MM.1S (cell line): Measurements from ENCODE around the gene LTB4R.

Source experiments
- DNase-seq: peaks from one replicate; pipeline ENCODE4 v3.0.0-alpha.2; 2015
- H2AFZ ChIP-seq: fragments of 300-600 bp; sonication (generic); 2 replicates; pipeline ENCODE4 v1.6.0; 2016; ENCODE audit warnings: antibody characterized with exemption, low read length
- H3F3A ChIP-seq: fragments of 300-600 bp; sonication (generic); 2 replicates; pipeline ENCODE4 v1.6.1; 2016; ENCODE audit warnings: mild to moderate bottlenecking, antibody characterized with exemption, low read length, moderate library complexity, mixed read lengths; ENCODE audit not compliant: insufficient read depth
- H3K27ac ChIP-seq: fragments of 300-600 bp; sonication (generic); 2 replicates; pipeline ENCODE4 v1.5.1; 2016; ENCODE audit warnings: mild to moderate bottlenecking, low read length
- H3K27me3 ChIP-seq: fragments of 300-600 bp; sonication (generic); replicated peaks from 2 replicates; pipeline ENCODE4 v1.6.0; 2016; ENCODE audit warnings: low read length; ENCODE audit not compliant: insufficient read depth
- H3K36me3 ChIP-seq: fragments of 300-600 bp; sonication (generic); replicated peaks from 2 replicates; pipeline ENCODE4 v1.6.1; 2016; ENCODE audit warnings: mild to moderate bottlenecking, low read length, mixed read lengths; ENCODE audit not compliant: insufficient read depth
- H3K4me1 ChIP-seq: fragments of 300-600 bp; sonication (generic); 2 replicates; pipeline ENCODE4 v1.6.1; 2016; ENCODE audit warnings: low read length, mixed read lengths
- H3K4me2 ChIP-seq: fragments of 300-600 bp; sonication (generic); 2 replicates; pipeline ENCODE4 v1.6.0; 2016; ENCODE audit warnings: low read depth, low read length
- H3K4me3 ChIP-seq: fragments of 300-600 bp; sonication (generic); 2 replicates; pipeline ENCODE4 v1.5.1; 2016; ENCODE audit warnings: low read length, mixed read lengths
- H3K79me2 ChIP-seq: fragments of 300-600 bp; sonication (generic); 2 replicates; pipeline ENCODE4 v1.6.1; 2016; ENCODE audit warnings: mixed run types, low read length, mixed read lengths
- H3K9ac ChIP-seq: fragments of 300-600 bp; sonication (generic); 2 replicates; pipeline ENCODE4 v1.6.1; 2016; ENCODE audit warnings: low read length, mixed read lengths
- H3K9me2 ChIP-seq: fragments of 300-600 bp; sonication (generic); replicated peaks from 2 replicates; pipeline ENCODE4 v1.6.1; 2016; ENCODE audit warnings: mild to moderate bottlenecking, low read length, mixed read lengths; ENCODE audit not compliant: insufficient read depth
- H3K9me3 ChIP-seq: fragments of 300-600 bp; sonication (generic); replicated peaks from 2 replicates; pipeline ENCODE4 v1.6.1; 2016; ENCODE audit warnings: mild to moderate bottlenecking, low read length, mixed read lengths; ENCODE audit not compliant: insufficient read depth
- H4K20me1 ChIP-seq: fragments of 300-600 bp; sonication (generic); 2 replicates; pipeline ENCODE4 v1.6.1; 2016; ENCODE audit warnings: mild to moderate bottlenecking, low read length, moderate library complexity, mixed read lengths; ENCODE audit not compliant: insufficient read depth
- CTCF ChIP-seq: fragments of 300-600 bp; sonication (generic); IDR thresholded peaks from 2 replicates; pipeline ENCODE4 v1.5.1; 2016; ENCODE audit warnings: antibody characterized with exemption, low read length, mixed read lengths
- EZH2 ChIP-seq: fragments of 300-600 bp; sonication (generic); optimal IDR thresholded peaks from 2 replicates; pipeline ENCODE3; 2017; ENCODE audit warnings: low read depth, mild to moderate bottlenecking, antibody characterized with exemption, low read length, mixed read lengths
- EZH2phosphoT487 ChIP-seq: fragments of 300-600 bp; sonication (generic); IDR thresholded peaks from 2 replicates; pipeline ENCODE4 v1.6.1; 2018; ENCODE audit warnings: antibody characterized with exemption, low read length

Gene LTB4R

GRCh38 chr14:24329736-24330135, 18.4 kb downstream of the LTB4R start:
- H3K27ac ChIP-seq: no peak overlapping the region
- no peak overlapping the region for H3K4me3 ChIP-seq
- H3K9me2 ChIP-seq: no peaks in the 10 kb centered on the region
- H3K27me3 ChIP-seq: no peaks in the 10 kb centered on the region
- H2AFZ ChIP-seq: no peak overlapping the region
- TF ChIP-seq EZH2phosphoT487: no peak
- no peak for TF ChIP-seq CTCF
- TF ChIP-seq EZH2: no peak
- no peaks in the 10 kb centered on the region for H3K9me3 ChIP-seq
- no peaks in the 10 kb centered on the region for H3F3A ChIP-seq
- no peak for DNase-seq
- H3K36me3 ChIP-seq: no peaks in the 10 kb centered on the region
- no peak overlapping the region for H3K4me2 ChIP-seq
- H3K9ac ChIP-seq: no peak overlapping the region
- no peaks in the 10 kb centered on the region for H4K20me1 ChIP-seq
- H3K79me2 ChIP-seq: no peaks in the 10 kb centered on the region
- 0 out of 2 replicates have a peak, but pooled peaks cover 3% of the 10 kb centered on the region for H3K4me1 ChIP-seq

GRCh38 chr14:24330973-24331674, 19.8 kb downstream of the LTB4R start:
- Histone ChIP-seq H3K79me2 (no peaks in the 10 kb centered on the region), H3F3A (no peaks in the 10 kb centered on the region), H3K27me3 (no peaks in the 10 kb centered on the region), H3K4me2 (no peak overlapping the region), H2AFZ (no peak overlapping the region), H3K9me3 (no peaks in the 10 kb centered on the region), H3K27ac (no peak overlapping the region), H4K20me1 (no peaks in the 10 kb centered on the region), H3K9me2 (no peaks in the 10 kb centered on the region), H3K9ac (no peak overlapping the region), H3K36me3 (no peaks in the 10 kb centered on the region), H3K4me1 (0 out of 2 replicates have a peak, but pooled peaks cover 3% of the 10 kb centered on the region), H3K4me3 (no peak overlapping the region)
- no peak for DNase-seq
- TF ChIP-seq CTCF (no peak), EZH2 (no peak), EZH2phosphoT487 (no peak)

- DNase-seq: no peak
- H3K27ac ChIP-seq: no peak overlapping the region
- no peak for TF ChIP-seq EZH2
- TF ChIP-seq CTCF: no peak
- no peak for TF ChIP-seq EZH2phosphoT487
Observed at GRCh38 chr14:24331731-24332267, 20.5 kb downstream of the LTB4R start.

More at GRCh38 chr14:24331731-24332267, 20.5 kb downstream of the LTB4R start:
- Histone ChIP-seq H3K4me3 (no peak overlapping the region), H3K79me2 (no peaks in the 10 kb centered on the region), H3K9me2 (no peaks in the 10 kb centered on the region), H3F3A (no peaks in the 10 kb centered on the region), H3K9me3 (no peaks in the 10 kb centered on the region), H3K27me3 (no peaks in the 10 kb centered on the region), H3K9ac (no peak overlapping the region), H3K4me1 (0 out of 2 replicates have a peak, but pooled peaks cover 3% of the 10 kb centered on the region), H3K4me2 (no peak overlapping the region), H3K36me3 (no peaks in the 10 kb centered on the region), H2AFZ (no peak overlapping the region), H4K20me1 (no peaks in the 10 kb centered on the region)
